ENCODE results near the gene FAM199X.

GRCh38 chrX:104189837-104190236 lies 23.6 kb downstream of the FAM199X start:
- no peak for TF ChIP-seq CTCF (IDR thresholded peaks at IDR 0.05)
- no peak for TF ChIP-seq POLR2AphosphoS5 (IDR thresholded peaks at IDR 0.05)
- TF ChIP-seq POLR2A (IDR thresholded peaks at IDR 0.05) = no peak
